GM21528 (cell line): Measurements from ENCODE around the gene MFSD12.
"Not testable (repeated sequence)": the region's sequence is repeated elsewhere in the genome, so short reads cannot be mapped to it uniquely, and the experiment has no call there.

Source experiments
- ATAC-seq: cut with Tn5 transposase; IDR thresholded peaks from one replicate; pipeline ENCODE4 v1.9.1; 2021; ENCODE audit warnings: mild to moderate bottlenecking, moderate library complexity; ENCODE audit not compliant: unreplicated experiment, low FRiP score

Gene MFSD12

DNA sequence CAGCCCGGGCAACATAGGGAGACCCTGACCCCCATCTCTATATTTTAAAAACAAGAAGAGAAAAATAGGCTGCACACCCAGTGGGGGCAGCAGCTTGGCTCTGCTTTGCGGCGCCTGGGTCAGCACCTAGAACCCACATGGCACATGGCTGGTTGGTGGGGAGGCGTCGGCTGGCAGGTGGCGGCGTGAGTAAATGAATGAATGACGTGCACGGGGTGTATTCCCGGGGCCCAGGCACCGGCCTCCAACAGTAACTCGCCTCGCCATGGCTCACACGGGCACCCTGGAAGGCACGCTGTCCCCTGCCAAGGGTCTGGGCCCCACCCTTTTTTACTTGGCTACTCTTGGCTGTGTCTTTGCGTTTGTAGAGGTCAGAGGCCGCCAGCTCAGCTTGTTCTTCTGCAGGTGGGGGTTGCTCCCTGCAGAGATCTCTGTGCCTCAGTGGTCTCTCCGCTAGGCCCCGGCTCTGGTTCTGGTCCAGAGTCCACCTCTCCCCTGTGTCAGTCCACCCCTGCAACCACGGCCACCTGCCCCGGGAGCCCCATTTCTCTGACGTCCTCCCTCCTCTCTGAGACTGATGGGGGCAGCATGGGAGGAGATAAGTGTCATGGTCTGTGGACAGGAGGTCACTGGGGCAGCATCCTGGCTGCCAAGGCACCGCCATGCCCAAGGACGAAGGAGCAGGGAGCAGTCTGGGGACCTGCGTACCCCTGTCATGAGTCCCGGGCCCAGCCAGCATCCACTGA lies 45.7 kb downstream of the MFSD12 start:
- ATAC-seq = no peak

DNA sequence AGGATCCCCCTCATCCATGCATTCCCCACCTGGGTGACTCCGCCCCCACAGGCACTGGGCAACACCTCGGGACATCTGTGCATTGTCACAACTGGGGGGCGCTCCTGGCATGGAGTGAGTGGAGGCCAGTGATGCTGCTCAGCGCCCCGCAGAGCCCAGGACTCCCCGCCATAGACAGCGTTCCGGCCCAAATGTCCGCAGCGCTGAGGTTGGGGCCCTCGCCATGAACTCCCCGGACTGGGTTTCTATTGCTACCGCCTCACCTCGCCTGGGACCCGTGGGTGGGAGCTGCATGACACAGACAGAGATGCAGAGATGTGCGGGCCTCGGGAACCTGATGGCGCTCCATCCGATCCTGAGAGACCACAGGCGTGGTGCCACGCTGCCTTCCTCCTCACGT lies 46.7 kb downstream of the MFSD12 start:
- no peak for ATAC-seq

DNA sequence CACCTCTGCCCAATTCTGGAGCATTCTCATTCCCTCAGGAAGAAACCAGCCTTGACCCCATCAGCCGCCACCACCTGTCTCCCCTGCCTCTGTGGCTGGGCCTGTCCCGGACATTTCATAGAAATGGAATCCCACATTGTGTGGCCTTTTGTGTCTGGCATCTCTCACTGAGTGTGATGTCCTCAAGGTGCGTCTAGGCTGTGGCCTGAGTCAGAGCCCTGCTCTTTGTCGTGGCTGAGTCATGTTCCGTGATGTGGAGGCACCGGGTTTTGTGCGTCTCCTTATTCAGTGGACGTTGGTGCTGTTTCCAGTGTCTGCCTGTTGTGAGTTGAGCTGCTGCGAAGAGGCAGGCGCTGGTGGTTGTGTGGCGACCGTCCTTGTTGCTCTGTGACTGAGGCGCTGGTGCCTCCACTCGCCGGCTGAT lies 47.8 kb downstream of the MFSD12 start:
- ATAC-seq = no peak

DNA sequence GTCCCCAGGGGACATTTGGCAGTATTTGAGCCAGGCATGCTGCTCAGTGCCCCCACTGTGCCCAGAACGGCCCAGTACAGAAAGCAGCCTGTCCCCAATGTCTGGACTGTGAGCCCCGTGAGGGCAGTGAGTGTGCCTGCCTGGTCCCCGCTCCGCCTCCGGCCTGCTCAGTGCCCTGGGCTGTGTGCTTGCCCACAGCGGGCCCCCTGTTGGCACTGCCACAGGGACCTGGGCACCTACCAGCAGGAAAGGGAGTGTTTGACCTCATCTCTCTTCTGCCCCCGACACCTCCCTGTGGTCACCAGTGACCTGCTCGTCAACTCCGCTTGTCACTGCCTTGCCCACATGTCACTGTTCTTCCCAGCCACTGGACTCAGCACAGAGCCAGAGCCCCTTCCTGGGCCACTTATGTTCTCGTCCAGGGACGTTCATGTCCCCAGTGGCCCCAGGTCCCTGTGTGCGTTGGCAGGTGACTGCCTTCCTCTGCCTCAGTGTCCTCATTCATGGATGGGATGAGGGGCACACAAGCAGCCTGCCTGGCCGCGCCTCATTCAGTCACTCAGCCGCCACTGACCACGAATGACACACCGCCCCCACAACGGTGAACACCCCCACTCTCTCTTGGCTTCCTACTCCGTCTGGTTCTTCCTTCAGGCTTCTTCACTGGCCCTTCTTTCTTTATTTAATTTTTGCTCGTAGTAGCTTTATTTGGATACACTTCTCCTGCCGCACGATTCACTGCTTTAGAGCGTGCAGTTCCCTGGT lies 48.4 kb downstream of the MFSD12 start:
- ATAC-seq = no peak

- ATAC-seq = not testable (repeated sequence)
These were observed 49.2 kb downstream of the MFSD12 start for GRCh38 chr19:3508121-3508661.

DNA sequence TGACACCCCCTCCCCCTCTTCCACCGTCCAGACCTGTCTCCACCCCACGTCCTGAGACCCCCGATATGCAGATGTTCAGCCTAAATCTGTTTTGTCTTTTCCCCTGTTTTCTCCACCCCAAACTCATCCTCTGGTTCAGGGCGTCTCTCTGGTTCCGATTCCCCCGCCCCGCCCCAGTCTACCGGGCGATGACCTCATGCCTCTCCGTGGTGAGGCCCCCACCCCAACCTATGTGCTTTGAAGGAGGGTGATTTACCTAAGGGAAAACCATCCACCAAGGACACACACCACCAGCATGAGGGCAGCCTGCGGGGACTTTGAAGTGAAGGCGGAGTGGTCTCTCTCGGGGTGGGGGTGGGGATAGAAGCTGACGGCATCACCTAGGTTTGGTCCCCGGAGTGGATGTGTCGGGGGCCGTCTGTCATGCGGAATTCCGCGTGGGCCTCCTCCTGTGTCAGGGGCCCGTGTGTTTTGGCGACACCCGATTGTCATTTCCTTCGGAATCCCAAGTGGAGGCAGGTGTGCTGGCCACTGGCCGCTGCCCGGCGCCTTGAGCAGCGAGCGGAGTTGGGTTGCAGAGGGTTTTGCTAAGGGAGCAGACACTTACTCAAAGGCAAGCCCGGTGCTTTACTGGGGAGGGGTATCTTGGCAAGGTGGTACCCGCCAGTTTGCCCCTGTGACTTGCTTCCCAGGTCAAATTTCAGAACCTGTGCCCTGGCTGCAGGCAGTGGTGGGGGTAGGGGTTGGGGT lies 49.8 kb downstream of the MFSD12 start:
- no peak for ATAC-seq

- ATAC-seq = peak; percentile 21
These were observed 50.7 kb downstream of the MFSD12 start for GRCh38 chr19:3506384-3507340.

DNA sequence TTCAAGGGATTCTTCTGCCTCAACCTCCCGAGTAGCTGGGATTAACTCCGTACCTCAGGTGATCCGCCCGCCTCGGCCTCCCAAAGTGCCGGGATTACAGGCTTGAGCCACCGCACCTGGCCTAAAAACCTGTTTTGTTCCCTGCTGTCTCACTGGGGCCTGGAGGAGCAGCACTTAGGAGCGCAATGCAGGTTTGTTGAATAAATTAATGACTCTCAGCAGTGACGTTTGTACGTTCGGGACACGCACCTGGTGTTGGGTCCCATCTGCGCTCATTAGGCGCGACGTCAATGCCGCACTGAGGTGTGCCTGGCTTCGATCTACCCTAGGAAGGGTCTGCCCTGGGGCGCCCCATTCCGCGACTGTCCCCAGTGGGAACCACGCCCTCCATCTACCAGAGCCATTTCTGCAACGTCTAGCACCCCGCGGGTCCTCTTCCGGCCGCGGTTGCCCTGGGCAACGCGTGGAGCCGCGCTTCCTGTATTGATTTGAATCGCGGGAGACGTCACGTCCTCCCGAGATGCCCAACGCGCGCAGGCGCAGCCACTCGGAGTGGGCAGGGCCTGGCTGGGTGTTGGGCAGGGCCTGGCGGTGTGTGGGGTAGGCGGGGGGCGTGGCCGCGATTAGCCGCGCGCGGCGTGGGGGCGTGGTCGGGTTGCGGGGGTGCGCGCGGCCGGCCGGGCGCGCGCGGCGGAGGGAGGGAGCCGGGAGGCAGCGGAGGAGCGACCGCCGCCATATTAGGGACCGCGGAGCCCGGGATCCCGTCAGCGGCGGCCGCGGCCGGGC lies 51.6 kb downstream of the MFSD12 start, which contains the start of gene FZR1:
Gene FZR1 (plus strand): TSS at position 714 of the 786 bp plus-strand sequence. CDS start 16,679 bp downstream, outside the sequence.
- peak; percentile 80 for ATAC-seq

- ATAC-seq = no peak
These were observed 52.7 kb downstream of the MFSD12 start for GRCh38 chr19:3504735-3505134.

DNA sequence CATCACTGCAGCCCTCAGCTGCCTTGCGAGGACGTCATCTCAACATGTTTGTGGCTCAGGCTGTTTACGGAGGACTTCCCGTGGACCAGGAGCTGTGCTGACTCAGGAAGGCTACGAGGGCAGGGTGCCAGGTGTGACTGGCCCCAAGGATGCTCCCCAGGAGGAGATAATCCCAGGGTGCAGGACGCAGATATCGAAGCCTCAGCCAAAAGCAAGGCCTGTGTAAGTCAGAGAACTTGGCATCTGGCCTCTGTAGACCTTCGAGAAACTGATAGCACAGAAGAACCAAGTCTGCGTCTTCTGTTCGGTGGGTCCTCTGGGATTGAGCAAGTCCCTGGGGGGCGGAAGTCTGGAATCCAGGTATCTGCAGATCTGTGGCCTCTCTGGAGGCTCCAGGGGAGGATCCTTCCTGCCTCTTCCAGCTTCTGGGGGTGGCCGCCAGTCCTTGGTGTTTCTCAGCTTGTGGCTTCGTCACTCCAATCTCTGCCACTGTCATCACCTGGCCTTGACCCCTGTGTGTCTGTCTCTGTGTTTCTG lies 54.3 kb downstream of the MFSD12 start:
- no peak for ATAC-seq

GRCh38 chr19:3501780-3502179 lies 55.6 kb downstream of the MFSD12 start:
- ATAC-seq = no peak

GRCh38 chr19:3500429-3501101 lies 56.8 kb downstream of the MFSD12 start, which contains the start of gene DOHH:
Gene DOHH (minus strand): TSS chr19:3500674. CDS start chr19:3496814, 3,860 bp downstream.
- peak; percentile 78 for ATAC-seq

DNA sequence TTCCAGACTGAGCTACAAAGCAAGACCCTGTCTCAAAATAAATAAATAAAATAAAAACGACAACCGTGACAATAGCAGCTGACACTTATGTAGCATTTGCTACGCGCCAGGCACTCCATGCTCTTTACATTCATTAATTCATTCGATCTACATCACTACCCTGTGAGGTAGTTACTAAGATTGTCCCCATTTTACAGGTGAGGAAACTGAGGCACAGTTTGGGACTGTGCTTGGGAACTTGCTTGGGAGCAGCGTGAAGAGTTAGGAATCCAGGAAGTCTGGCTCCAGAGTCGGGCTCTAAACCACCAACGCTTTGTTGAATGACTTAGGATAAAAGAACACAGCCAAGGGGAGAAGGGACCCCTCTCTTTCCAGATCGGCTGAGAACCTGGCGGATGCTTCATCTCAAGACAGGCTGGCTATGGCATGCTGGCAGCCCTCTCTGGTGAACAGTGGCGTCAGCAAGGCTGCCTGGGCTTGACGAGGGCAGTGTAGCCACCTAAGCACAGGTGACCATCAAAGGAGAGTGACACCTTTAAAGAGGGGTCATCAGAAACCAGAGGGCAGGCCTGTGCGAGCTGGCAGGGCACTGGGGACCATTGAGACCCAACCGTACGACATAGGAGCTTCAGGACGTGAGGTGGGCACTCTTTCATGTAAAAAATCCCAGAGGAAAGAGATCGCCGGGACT lies 57.5 kb downstream of the MFSD12 start:
- no peak for ATAC-seq

- ATAC-seq = no peak
These were observed 59.4 kb downstream of the MFSD12 start for GRCh38 chr19:3497757-3498520.

- ATAC-seq = no peak
These were observed 60.8 kb downstream of the MFSD12 start for GRCh38 chr19:3496392-3497273.

DNA sequence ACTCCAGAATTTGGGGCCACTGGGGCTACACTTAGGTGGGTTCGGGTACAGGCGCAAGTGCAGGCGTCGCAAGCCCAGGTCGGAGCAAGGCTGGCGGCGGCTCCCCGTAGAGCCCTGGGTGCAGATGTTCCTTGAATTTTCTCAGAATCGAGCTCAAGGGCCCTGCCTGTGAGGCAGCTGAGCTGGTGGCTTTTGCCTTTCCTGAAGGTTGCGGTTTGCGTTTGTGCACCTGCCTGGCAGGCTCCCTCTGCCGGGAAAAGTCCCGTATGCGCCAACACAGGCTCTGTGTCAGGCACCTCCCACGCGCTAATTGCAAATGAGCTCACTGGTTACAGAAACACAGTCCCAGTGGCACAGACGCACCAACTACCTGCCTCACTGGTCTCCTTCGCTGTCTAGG lies 62.8 kb downstream of the MFSD12 start:
- ATAC-seq = no peak
